Stimulated activated CD8-positive, alpha-beta memory T cell treated with anti-CD3 and anti-CD28 coated beads, Interleukin-15, amount 100 ng/mL, for 24 hours (primary cell): ENCODE results near the gene CCDC167.
"Not testable (repeated sequence)": the region's sequence is repeated elsewhere in the genome, so short reads cannot be mapped to it uniquely, and the experiment has no call there.

Experiments used
- DNase-seq: peaks from one replicate; pipeline ENCODE4 v3.0.0-alpha.2; 2020; ENCODE audit warnings: low read depth

CCDC167 gene

GRCh38 chr6:37507690-37508421 is 8.2 kb upstream of the CCDC167 start:
- DNase-seq: no peak

GRCh38 chr6:37507077-37507476 is 7.4 kb upstream of the CCDC167 start:
- DNase-seq: no peak

GRCh38 chr6:37506479-37506878 is 6.8 kb upstream of the CCDC167 start:
- DNase-seq: no peak

GRCh38 chr6:37504024-37504423 is 4.3 kb upstream of the CCDC167 start:
- no peak for DNase-seq

GRCh38 chr6:37503309-37503965 is 3.7 kb upstream of the CCDC167 start:
- DNase-seq: no peak

- no peak for DNase-seq
Observed at GRCh38 chr6:37502703-37503291, 3.1 kb upstream of the CCDC167 start.

GRCh38 chr6:37501632-37502491 is 2.2 kb upstream of the CCDC167 start:
- DNase-seq: no peak

- DNase-seq: not testable (repeated sequence)
Observed at GRCh38 chr6:37500904-37501303, 1.2 kb upstream of the CCDC167 start.

- no peak for DNase-seq
Observed at GRCh38 chr6:37500294-37500608, 558 bp upstream of the CCDC167 start.

- no peak for DNase-seq
Observed at GRCh38 chr6:37496951-37497885, 2.5 kb downstream of the CCDC167 start.

GRCh38 chr6:37495244-37495934 is 4.3 kb downstream of the CCDC167 start:
- no peak for DNase-seq

- DNase-seq: no peak
Observed at GRCh38 chr6:37493661-37493995, 6.1 kb downstream of the CCDC167 start.

- DNase-seq: no peak
Observed at GRCh38 chr6:37492991-37493660, 6.6 kb downstream of the CCDC167 start.

GRCh38 chr6:37492236-37492972 is 7.3 kb downstream of the CCDC167 start:
- no peak for DNase-seq

GRCh38 chr6:37491830-37492208 is 7.9 kb downstream of the CCDC167 start:
- no peak for DNase-seq

GRCh38 chr6:37491171-37491829 is 8.4 kb downstream of the CCDC167 start:
- DNase-seq: no peak

GRCh38 chr6:37490536-37491170 is 9.0 kb downstream of the CCDC167 start:
- DNase-seq: no peak

- DNase-seq: no peak
Observed at GRCh38 chr6:37489697-37490336, 9.9 kb downstream of the CCDC167 start.
